Measurements from ENCODE around the gene LNPEP. TPM values are rescaled to one million over a fixed set of nuclear protein-coding genes. Genes with fewer than 3 reads are reported as not detected.
"Not testable (repeated sequence)": the region's sequence is repeated elsewhere in the genome, so short reads cannot be mapped to it uniquely, and the experiment has no call there.

LNPEP gene
- total RNA-seq, 1 experiment from 2014 or later: 18.8 TPM

DNA sequence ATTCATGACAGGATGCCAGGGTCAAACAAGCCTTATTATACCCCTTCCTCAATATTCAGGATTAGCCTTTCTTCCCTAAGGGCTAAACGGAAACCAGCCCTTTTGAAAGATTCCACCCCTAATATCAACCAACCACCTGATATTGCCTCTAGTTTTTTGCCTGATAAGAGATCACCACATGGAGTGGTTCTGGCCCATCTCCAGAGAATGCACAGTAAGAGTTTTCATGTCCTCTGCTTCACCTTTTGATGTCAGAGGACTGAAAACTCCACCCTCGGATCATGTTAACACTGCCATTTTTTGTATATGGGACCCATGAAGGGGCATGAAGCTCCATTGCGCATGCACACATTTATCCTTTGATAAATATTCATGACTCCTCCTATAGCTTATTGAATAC, 5.8 kb upstream of the LNPEP start:
- Histone ChIP-seq H3K9me2 (ENCODE audit: insufficient read depth) (no peaks in the 10 kb centered on the region), H3K4me2 (no peak overlapping the region), H3K4me3 (no peak overlapping the region), H3K36me3 (ENCODE audit: low read depth) (no peaks in the 10 kb centered on the region), H4K20me1 (ENCODE audit: insufficient read depth) (no peaks in the 10 kb centered on the region), H3K4me1 (replicated peaks; ENCODE audit: insufficient read depth) (peaks cover 18% of the 10 kb centered on the region), H3K27ac (no peak overlapping the region), H2AFZ (no peak overlapping the region), H3K9me3 (ENCODE audit: insufficient read depth, low read depth) (no peaks in the 10 kb centered on the region), H3K79me2 (ENCODE audit: low read depth) (no peaks in the 10 kb centered on the region), H3K27me3 (ENCODE audit: insufficient read depth, low read depth) (no peaks in the 10 kb centered on the region), H3F3A (ENCODE audit: insufficient read depth, low read depth) (peaks cover 15% of the 10 kb centered on the region; the same call in 1 of the 2 replicates)
- TF ChIP-seq, protein P1, sequence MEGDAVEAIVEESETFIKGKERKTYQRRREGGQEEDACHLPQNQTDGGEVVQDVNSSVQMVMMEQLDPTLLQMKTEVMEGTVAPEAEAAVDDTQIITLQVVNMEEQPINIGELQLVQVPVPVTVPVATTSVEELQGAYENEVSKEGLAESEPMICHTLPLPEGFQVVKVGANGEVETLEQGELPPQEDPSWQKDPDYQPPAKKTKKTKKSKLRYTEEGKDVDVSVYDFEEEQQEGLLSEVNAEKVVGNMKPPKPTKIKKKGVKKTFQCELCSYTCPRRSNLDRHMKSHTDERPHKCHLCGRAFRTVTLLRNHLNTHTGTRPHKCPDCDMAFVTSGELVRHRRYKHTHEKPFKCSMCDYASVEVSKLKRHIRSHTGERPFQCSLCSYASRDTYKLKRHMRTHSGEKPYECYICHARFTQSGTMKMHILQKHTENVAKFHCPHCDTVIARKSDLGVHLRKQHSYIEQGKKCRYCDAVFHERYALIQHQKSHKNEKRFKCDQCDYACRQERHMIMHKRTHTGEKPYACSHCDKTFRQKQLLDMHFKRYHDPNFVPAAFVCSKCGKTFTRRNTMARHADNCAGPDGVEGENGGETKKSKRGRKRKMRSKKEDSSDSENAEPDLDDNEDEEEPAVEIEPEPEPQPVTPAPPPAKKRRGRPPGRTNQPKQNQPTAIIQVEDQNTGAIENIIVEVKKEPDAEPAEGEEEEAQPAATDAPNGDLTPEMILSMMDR (conservative IDR thresholded peaks at IDR 0.05): no peak
- no peak for TF ChIP-seq EZH2 (IDR thresholded peaks at IDR 0.05; ENCODE audit: low read depth)
- ChIA-PET CTCF (no interaction called here), POLR2A (ENCODE audit: unreplicated experiment) (no interaction called here)
- BruUV-seq (replicated peaks): no TSS peak
- intact Hi-C loops (cut with micrococcal nuclease; ENCODE audit: unreplicated experiment): loop anchor here (10.0 kb wide), 2 partner anchors 215 to 265 kb away; partner anchors contain the start of genes CAST and LIX1
- DNase-seq: no peak

DNA sequence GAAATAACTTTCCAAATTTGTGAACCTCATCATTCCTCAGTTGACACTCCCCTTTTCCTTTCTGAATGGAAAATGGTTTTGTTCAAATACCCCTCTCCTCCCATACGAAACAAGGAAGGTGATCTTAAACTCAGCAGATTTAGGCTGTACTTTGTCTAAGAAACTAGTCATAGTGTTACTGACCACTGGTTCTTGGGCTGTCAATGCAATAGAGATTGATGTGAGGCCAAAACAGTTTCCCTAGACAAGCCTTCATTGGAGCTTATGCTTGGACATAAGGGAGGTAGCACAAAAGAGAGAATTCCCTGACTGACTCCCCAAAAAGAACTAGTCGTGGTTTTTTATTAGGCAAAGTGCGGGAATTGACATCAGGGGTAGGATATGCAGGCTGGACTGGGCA, 5.3 kb upstream of the LNPEP start:
- BruUV-seq (replicated peaks): no TSS peak
- Histone ChIP-seq H2AFZ (no peak overlapping the region), H3K27ac (no peak overlapping the region), H3K36me3 (ENCODE audit: low read depth) (no peaks in the 10 kb centered on the region), H3K9me3 (ENCODE audit: insufficient read depth, low read depth) (no peaks in the 10 kb centered on the region), H3K27me3 (ENCODE audit: insufficient read depth, low read depth) (no peaks in the 10 kb centered on the region), H3K4me1 (replicated peaks; ENCODE audit: insufficient read depth) (peaks cover 18% of the 10 kb centered on the region), H4K20me1 (ENCODE audit: insufficient read depth) (no peaks in the 10 kb centered on the region), H3K9me2 (ENCODE audit: insufficient read depth) (no peaks in the 10 kb centered on the region), H3K4me2 (no peak overlapping the region), H3F3A (ENCODE audit: insufficient read depth, low read depth) (peaks cover 19% of the 10 kb centered on the region; the same call in 1 of the 2 replicates), H3K4me3 (no peak overlapping the region), H3K79me2 (ENCODE audit: low read depth) (no peaks in the 10 kb centered on the region)
- no peak for DNase-seq
- intact Hi-C loops (cut with micrococcal nuclease; ENCODE audit: unreplicated experiment): loop anchor here (10.0 kb wide), 2 partner anchors 214 to 266 kb away; partner anchors contain the start of genes CAST and LIX1
- CTCF ChIA-PET: no interaction called here
- TF ChIP-seq, protein P1 (conservative IDR thresholded peaks at IDR 0.05): no peak
- TF ChIP-seq EZH2 (IDR thresholded peaks at IDR 0.05; ENCODE audit: low read depth): no peak
- POLR2A ChIA-PET (ENCODE audit: unreplicated experiment): no interaction called here

DNA sequence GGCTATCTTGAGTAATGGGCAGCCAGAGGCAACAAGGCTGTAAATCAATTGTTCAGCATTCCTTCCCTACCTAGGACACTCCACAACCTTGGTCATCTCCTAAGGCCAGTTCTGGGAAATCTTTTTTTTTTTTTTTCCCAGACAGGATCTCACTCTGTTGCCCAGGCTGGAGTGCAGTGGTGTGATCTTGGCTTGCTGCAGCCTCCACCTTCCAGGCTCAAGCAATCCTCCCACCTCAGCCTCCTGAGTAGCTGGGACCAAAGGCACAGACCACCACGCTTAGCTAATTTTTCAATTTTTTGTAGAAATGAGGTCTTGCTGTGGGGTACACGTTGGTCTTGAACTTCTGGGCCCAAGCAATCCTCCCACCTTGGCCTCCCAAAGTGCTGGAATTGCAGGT, 4.8 kb upstream of the LNPEP start:
- H4K20me1 ChIP-seq (ENCODE audit: insufficient read depth); CTCF ChIA-PET; H3K36me3 ChIP-seq (ENCODE audit: low read depth); H2AFZ ChIP-seq; H3K4me3 ChIP-seq; BruUV-seq (replicated peaks); H3K79me2 ChIP-seq (ENCODE audit: low read depth); H3K9me2 ChIP-seq (ENCODE audit: insufficient read depth); H3K27ac ChIP-seq; DNase-seq; H3K27me3 ChIP-seq (ENCODE audit: insufficient read depth, low read depth); H3K4me2 ChIP-seq; H3K9me3 ChIP-seq (ENCODE audit: insufficient read depth, low read depth): not testable (repeated sequence)
- peaks cover 18% of the 10 kb centered on the region for H3K4me1 ChIP-seq (replicated peaks; ENCODE audit: insufficient read depth)
- POLR2A ChIA-PET (ENCODE audit: unreplicated experiment): interaction anchor here (0.6 kb wide), 1 partner anchor 223 kb away, joined by 5 read pairs; no protein-coding TSS in a partner anchor
- intact Hi-C loops (cut with micrococcal nuclease; ENCODE audit: unreplicated experiment): loop anchor here (10.0 kb wide), 2 partner anchors 214 to 266 kb away; partner anchors contain the start of genes CAST and LIX1
- peaks cover 20% of the 10 kb centered on the region; the same call in 1 of the 2 replicates for H3F3A ChIP-seq (ENCODE audit: insufficient read depth, low read depth)

DNA sequence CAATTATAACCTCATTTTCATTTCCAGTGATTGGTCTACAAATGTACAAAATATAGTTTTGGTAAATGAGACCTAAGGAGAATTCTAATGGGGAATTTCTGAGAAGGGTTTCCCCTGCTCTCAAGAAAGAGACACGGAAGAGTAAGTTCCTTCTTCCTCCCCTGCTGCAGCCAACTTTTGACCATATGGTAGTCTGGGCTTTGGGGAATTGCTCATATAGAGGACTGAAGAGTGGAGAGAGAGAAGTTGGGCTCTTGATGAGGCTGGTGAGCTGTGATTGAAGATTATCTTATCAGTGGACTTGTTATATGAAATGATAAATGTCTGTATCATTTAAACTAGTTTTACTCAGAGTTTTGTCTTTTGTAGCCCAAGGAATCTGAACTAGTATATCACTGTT, 4.3 kb upstream of the LNPEP start:
- intact Hi-C loops (cut with micrococcal nuclease; ENCODE audit: unreplicated experiment): loop anchor here (10.0 kb wide), 2 partner anchors 213 to 267 kb away; partner anchors contain the start of genes CAST and LIX1

More for the DNA sequence above, 4.3 kb upstream of the LNPEP start:
- ChIA-PET CTCF (no interaction called here), POLR2A (ENCODE audit: unreplicated experiment) (interaction anchor here (0.6 kb wide), 1 partner anchor 223 kb away, joined by 5 read pairs; no protein-coding TSS in a partner anchor)
- Histone ChIP-seq H2AFZ (no peak overlapping the region), H3F3A (ENCODE audit: insufficient read depth, low read depth) (peaks cover 20% of the 10 kb centered on the region; the same call in 1 of the 2 replicates), H3K4me1 (replicated peaks; ENCODE audit: insufficient read depth) (peaks cover 18% of the 10 kb centered on the region), H4K20me1 (ENCODE audit: insufficient read depth) (no peaks in the 10 kb centered on the region), H3K9me2 (ENCODE audit: insufficient read depth) (no peaks in the 10 kb centered on the region), H3K79me2 (ENCODE audit: low read depth) (peaks cover under 1% of the 10 kb centered on the region), H3K36me3 (ENCODE audit: low read depth) (no peaks in the 10 kb centered on the region), H3K9me3 (ENCODE audit: insufficient read depth, low read depth) (no peaks in the 10 kb centered on the region), H3K4me2 (no peak overlapping the region), H3K27ac (no peak overlapping the region), H3K27me3 (ENCODE audit: insufficient read depth, low read depth) (no peaks in the 10 kb centered on the region), H3K4me3 (no peak overlapping the region)
- DNase-seq: no peak
- no TSS peak for BruUV-seq (replicated peaks)
- no peak for TF ChIP-seq EZH2 (IDR thresholded peaks at IDR 0.05; ENCODE audit: low read depth)
- TF ChIP-seq, protein P1 (conservative IDR thresholded peaks at IDR 0.05): no peak
